SJSA1 (cell line): Measurements from ENCODE around the gene YIPF5. TPM values are rescaled to one million over a fixed set of nuclear protein-coding genes. Genes with fewer than 3 reads are reported as not detected.

Experiments used
- DNase-seq, 2 experiments: peaks; one replicate each; pipeline ENCODE4 v3.0.0-alpha.2; 2015 to 2020; ENCODE audit warnings: low spot score in 2 of 2, low read depth in 1 of 2
- H3K27ac ChIP-seq: fragments of 250-450 bp; sonication (Bioruptor Pico); 2 replicates; pipeline ENCODE4 v1.5.1; 2020; ENCODE audit warnings: mild to moderate bottlenecking, moderate library complexity
- H3K27me3 ChIP-seq: fragments of 250-450 bp; sonication (Bioruptor Pico); replicated peaks from 2 replicates; pipeline ENCODE4 v1.5.1; 2020; ENCODE audit warnings: mild to moderate bottlenecking, moderate library complexity
- H3K36me3 ChIP-seq: fragments of 250-450 bp; sonication (Bioruptor Pico); 2 replicates; pipeline ENCODE4 v1.5.1; 2020; ENCODE audit warnings: mild to moderate bottlenecking
- H3K4me1 ChIP-seq: fragments of 250-450 bp; sonication (Bioruptor Pico); replicated peaks from 2 replicates; pipeline ENCODE4 v1.6.1; 2021; ENCODE audit warnings: mild to moderate bottlenecking
- H3K4me3 ChIP-seq: fragments of 250-450 bp; sonication (Bioruptor Pico); 2 replicates; pipeline ENCODE4 v1.5.1; 2020; ENCODE audit warnings: mild to moderate bottlenecking
- H3K9me3 ChIP-seq: fragments of 250-450 bp; sonication (Bioruptor Pico); replicated peaks from 2 replicates; pipeline ENCODE4 v1.5.1; 2020; ENCODE audit warnings: mild to moderate bottlenecking
- total RNA-seq: library from RNA; depleted of rRNA; stranded (reverse); fragments of >200 nt; shearing (Covaris generic); gene quantifications from 2 replicates; pipeline ENCODE4 v1.2.3, GENCODE V29; 2014

The YIPF5 gene
- total RNA-seq, 1 experiment from 2014 or later, result 121 TPM

GRCh38 chr5:144156767-144157171, 13.7 kb downstream of the YIPF5 start:
- Histone ChIP-seq H3K9me3 (no peaks in the 10 kb centered on the region; the same call in 1 of the 2 replicates), H3K27me3 (no peaks in the 10 kb centered on the region), H3K4me3 (no peak overlapping the region), H3K27ac (no peak overlapping the region), H3K4me1 (peaks cover 8% of the 10 kb centered on the region), H3K36me3 (peaks cover 38% of the 10 kb centered on the region)
- DNase-seq, result no peak

DNA sequence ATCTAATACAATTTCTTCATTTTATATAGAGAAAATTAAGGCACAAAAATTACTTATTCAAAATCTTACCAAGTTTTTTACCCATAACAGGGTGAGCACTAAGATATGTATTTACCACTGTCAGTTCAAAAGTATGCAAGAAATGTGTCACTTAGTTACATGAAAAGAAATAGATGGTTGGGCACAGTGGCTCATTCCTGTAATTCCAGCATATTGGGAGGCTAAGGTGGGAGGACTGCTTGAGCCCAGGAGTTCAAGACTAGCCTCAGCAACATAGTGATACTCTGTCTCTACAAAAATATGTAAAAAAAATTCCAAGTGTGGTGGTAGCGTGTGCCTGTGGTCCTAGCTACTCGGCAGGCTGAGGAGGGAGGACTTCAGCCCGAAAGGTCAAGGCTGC, 19.4 kb downstream of the YIPF5 start:
- Histone ChIP-seq H3K9me3 (no peaks in the 10 kb centered on the region), H3K36me3 (0 out of 2 replicates have a peak, but pooled peaks cover 1% of the 10 kb centered on the region), H3K27me3 (no peaks in the 10 kb centered on the region), H3K4me3 (no peak overlapping the region), H3K4me1 (peaks cover 9% of the 10 kb centered on the region), H3K27ac (no peak overlapping the region)
- peak in 1 of 2 experiments; percentile 26 for DNase-seq

DNA sequence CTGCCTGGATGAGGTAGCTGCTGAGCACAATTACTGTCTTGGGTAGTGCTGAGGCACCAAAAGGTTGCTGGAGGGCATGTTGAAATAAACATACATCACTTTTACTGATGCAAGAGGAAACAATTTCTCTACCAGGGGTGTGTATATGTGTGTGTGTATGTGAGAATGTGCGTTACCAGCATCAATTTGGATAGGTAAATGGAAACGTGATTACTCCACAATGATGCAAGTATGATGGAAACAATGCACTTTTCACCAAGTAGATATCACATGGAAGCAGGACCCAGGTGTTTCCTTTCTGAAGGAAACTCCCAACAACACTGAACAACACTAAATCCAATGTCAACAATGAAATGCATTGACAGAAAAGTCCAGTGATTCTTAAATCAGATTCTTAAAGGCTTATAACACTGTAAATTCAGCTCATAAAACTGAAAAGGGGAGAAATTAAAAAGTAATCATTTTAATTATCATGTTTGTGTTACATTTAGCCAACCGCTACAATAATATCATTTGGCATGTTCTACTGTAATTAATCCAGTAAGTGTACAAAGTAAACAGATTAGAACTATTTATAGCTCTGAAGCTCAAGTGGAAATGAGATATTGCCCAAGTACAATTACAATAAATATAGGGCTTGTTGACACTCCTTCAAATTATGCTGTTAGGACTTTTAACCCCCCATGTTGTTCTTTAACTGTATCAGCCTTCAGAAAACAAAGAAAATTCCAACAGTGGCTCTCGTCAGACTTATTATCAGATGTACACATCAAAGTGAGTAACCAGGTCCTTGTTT, 25.3 kb downstream of the YIPF5 start:
- H3K9me3 ChIP-seq, result no peaks in the 10 kb centered on the region
- no peak overlapping the region for H3K4me3 ChIP-seq
- H3K27me3 ChIP-seq, result no peaks in the 10 kb centered on the region
- H3K4me1 ChIP-seq, result peaks cover 6% of the 10 kb centered on the region; the same call in 1 of the 2 replicates
- no peaks in the 10 kb centered on the region for H3K36me3 ChIP-seq
- no peak for DNase-seq
- H3K27ac ChIP-seq, result no peak overlapping the region

DNA sequence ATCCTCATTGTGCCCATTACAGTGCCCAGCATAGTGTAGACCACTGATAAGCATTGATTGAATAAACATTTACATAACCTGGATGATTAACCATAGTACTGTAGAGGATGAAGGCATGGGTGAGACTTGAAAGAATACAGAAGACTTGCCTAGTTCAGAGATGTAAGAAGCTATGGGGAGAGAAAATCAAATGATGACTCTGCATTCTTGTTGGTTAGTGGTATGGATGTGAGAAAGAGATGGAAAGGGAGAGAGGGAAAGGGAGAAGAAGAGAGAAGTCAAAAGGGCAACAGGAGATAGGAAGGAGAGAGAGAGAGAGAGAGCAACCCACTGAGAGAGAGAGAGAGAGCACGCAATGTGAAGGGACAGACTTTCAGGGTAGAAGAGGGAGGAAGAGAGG, 26.8 kb downstream of the YIPF5 start:
- H3K4me3 ChIP-seq, result no peak overlapping the region
- DNase-seq, result no peak
- no peaks in the 10 kb centered on the region for H3K36me3 ChIP-seq
- no peaks in the 10 kb centered on the region for H3K9me3 ChIP-seq
- H3K4me1 ChIP-seq, result peaks cover 6% of the 10 kb centered on the region; the same call in 1 of the 2 replicates
- no peak overlapping the region for H3K27ac ChIP-seq
- no peaks in the 10 kb centered on the region for H3K27me3 ChIP-seq

DNA sequence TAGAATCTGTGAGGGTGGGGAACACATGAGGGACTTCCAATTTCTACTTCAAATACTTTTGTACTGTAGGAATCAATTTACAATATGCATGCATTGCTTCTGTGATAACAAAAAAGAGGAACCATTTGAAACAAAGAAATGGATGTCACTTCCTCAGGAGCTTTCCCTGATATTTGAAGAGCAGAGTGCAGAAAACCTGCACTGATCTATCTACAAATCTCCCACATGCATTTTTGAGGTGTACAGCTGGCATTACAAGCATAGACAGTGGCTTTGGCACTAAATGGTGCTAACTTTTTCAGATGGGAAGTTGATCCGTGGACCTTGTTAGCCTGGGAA, 27.7 kb downstream of the YIPF5 start:
- no peak overlapping the region for H3K27ac ChIP-seq
- peaks cover 6% of the 10 kb centered on the region; the same call in 1 of the 2 replicates for H3K4me1 ChIP-seq
- H3K9me3 ChIP-seq, result no peaks in the 10 kb centered on the region
- no peak for DNase-seq
- no peak overlapping the region for H3K4me3 ChIP-seq
- no peaks in the 10 kb centered on the region for H3K27me3 ChIP-seq
- no peaks in the 10 kb centered on the region for H3K36me3 ChIP-seq

DNA sequence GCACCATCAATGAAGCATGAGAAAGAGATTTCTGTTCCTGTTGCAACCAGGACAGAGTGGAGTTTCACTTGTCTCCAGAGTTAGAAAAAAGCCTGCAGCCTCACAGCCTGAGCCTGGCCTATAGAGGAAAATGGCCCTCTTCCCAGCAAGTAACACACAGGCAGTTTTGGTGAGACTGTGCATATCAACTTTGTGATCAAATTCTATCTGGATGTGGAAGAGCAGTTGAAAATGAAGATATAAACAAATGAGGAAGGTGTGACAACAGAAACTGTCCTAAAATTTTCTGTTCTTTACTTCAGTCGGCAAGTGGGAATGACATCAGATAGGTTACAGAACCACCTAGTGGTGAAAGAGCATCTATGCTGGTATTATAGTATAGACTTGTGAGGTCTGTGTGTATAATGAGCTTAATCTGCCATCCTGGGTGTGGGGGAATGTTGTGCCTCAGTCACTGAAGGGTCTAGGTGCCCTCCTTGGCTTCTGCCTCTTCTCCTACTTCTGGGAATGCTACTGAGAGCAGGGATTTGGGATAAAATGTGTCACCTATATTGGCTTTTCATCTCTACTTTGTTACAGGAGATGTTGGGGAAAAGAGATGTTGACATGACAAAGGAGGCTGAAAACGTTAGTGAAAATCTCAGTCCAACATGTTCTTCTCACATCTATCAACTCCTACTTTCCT, 28.2 kb downstream of the YIPF5 start:
- H3K4me3 ChIP-seq, result no peak overlapping the region
- H3K4me1 ChIP-seq, result peaks cover 6% of the 10 kb centered on the region; the same call in 1 of the 2 replicates
- no peaks in the 10 kb centered on the region for H3K27me3 ChIP-seq
- no peak overlapping the region for H3K27ac ChIP-seq
- peak in 1 of 2 experiments; percentile 47 for DNase-seq
- H3K9me3 ChIP-seq, result no peaks in the 10 kb centered on the region
- H3K36me3 ChIP-seq, result no peaks in the 10 kb centered on the region

GRCh38 chr5:144141585-144141984, 28.9 kb downstream of the YIPF5 start:
- no peak overlapping the region for H3K27ac ChIP-seq
- no peak overlapping the region for H3K4me3 ChIP-seq
- no peaks in the 10 kb centered on the region for H3K36me3 ChIP-seq
- peaks cover 1% of the 10 kb centered on the region; the same call in 1 of the 2 replicates for H3K4me1 ChIP-seq
- no peaks in the 10 kb centered on the region for H3K9me3 ChIP-seq
- no peaks in the 10 kb centered on the region for H3K27me3 ChIP-seq
- DNase-seq, result no peak

- H3K27me3 ChIP-seq, result no peaks in the 10 kb centered on the region
- H3K9me3 ChIP-seq, result no peaks in the 10 kb centered on the region
- no peak overlapping the region for H3K27ac ChIP-seq
- H3K36me3 ChIP-seq, result no peaks in the 10 kb centered on the region
- H3K4me1 ChIP-seq, result no peaks in the 10 kb centered on the region
- no peak for DNase-seq
- H3K4me3 ChIP-seq, result no peak overlapping the region
These were observed 30.9 kb downstream of the YIPF5 start for GRCh38 chr5:144139586-144139985.

DNA sequence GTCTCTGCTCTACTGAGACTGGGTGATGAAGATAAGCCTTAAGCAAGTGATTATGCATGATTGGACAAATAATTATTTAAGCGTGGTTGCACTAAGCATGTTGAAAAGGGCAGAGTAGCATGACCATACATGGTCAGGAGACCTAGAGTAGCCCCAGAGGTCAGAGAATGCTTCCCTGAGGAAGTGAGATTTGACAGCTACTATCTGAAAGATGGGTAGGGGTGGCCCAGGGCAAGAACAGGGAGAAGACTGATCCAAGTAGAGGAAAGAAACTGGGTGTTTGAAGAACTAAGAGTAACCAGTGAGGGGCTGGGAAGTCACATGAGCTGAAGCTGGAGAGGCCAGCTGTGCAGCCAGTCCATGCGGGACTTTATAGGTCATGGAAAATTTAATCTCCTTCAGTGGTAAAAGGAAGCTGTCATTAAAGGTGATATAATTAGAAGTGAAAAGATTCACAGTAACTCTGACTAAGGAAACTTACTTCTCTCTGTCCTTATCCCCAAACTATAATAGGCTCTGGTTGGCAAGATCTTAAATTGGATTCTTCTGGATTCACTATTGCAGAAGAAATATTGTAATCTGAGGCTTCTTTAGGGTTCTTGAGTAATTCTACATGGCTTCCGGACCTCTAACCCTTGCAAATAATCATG, 35.2 kb downstream of the YIPF5 start:
- H3K4me3 ChIP-seq, result no peak overlapping the region
- no peaks in the 10 kb centered on the region for H3K4me1 ChIP-seq
- H3K27ac ChIP-seq, result no peak overlapping the region
- no peaks in the 10 kb centered on the region; the same call in 1 of the 2 replicates for H3K9me3 ChIP-seq
- no peaks in the 10 kb centered on the region for H3K36me3 ChIP-seq
- H3K27me3 ChIP-seq, result no peaks in the 10 kb centered on the region
- no peak for DNase-seq

DNA sequence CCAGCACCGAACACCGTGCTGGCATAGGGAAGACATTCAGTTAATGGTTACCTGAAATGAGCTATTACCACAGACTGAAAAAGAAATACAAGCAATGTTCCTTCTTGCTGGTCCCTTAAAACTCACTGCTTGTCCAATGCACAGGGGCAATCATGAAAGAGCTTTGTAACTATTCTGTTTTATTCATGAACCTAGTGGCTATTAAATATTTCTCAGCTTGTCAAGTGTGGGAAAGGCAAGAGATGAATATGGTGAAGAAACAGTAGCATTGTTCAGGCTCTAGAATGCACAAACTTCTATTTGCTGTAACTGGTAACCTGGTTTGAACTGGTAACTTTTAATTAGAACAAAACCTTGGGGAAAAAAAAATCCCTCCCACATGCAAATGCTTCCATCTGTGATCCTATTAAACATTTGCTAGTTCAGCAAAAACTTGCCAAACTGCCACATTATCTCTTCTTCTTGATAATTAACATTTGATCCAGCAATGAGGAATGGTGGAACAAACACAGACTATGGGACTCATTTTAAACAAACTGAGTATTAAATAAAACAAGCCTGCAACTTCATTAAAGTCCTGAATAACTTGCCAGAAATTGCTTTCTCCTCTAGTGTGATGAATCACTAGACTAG, 36.1 kb downstream of the YIPF5 start:
- Histone ChIP-seq H3K4me3 (no peak overlapping the region), H3K27ac (no peak overlapping the region), H3K27me3 (no peaks in the 10 kb centered on the region), H3K36me3 (no peaks in the 10 kb centered on the region), H3K4me1 (no peaks in the 10 kb centered on the region), H3K9me3 (no peaks in the 10 kb centered on the region; the same call in 1 of the 2 replicates)
- no peak for DNase-seq

GRCh38 chr5:144133050-144133633, 37.3 kb downstream of the YIPF5 start:
- Histone ChIP-seq H3K27me3 (no peaks in the 10 kb centered on the region), H3K4me3 (no peak overlapping the region), H3K9me3 (no peaks in the 10 kb centered on the region; the same call in 1 of the 2 replicates), H3K36me3 (no peaks in the 10 kb centered on the region), H3K4me1 (no peaks in the 10 kb centered on the region), H3K27ac (no peak overlapping the region)
- no peak for DNase-seq

GRCh38 chr5:144131261-144131660, 39.2 kb downstream of the YIPF5 start:
- no peaks in the 10 kb centered on the region for H3K36me3 ChIP-seq
- H3K4me1 ChIP-seq, result no peaks in the 10 kb centered on the region
- no peaks in the 10 kb centered on the region; the same call in 1 of the 2 replicates for H3K9me3 ChIP-seq
- no peaks in the 10 kb centered on the region for H3K27me3 ChIP-seq
- no peak overlapping the region for H3K4me3 ChIP-seq
- DNase-seq, result no peak
- H3K27ac ChIP-seq, result no peak overlapping the region

GRCh38 chr5:144130306-144130705, 40.2 kb downstream of the YIPF5 start:
- no peaks in the 10 kb centered on the region for H3K27me3 ChIP-seq
- DNase-seq, result no peak
- no peaks in the 10 kb centered on the region for H3K4me1 ChIP-seq
- H3K9me3 ChIP-seq, result no peaks in the 10 kb centered on the region; the same call in 1 of the 2 replicates
- no peaks in the 10 kb centered on the region for H3K36me3 ChIP-seq
- H3K27ac ChIP-seq, result no peak overlapping the region
- H3K4me3 ChIP-seq, result no peak overlapping the region
